K562 (cell line): Measurements from ENCODE around the gene PPP1R12C. TPM values are rescaled to one million over a fixed set of nuclear protein-coding genes. Genes with fewer than 3 reads are reported as not detected.

ENCODE experiments used
- ATAC-seq: fragments of 200-7000 bp; cut with Tn5 transposase; 3 replicates; pipeline ENCODE4 v1.9.1; 2020; ENCODE audit warnings: moderate library complexity
- BruUV-seq: library from RNA; stranded (reverse); fragments of 400-500 nt; replicated peaks from 2 replicates; lab custom pipeline; 2021; lab: Mats Ljungman, UMichigan
- CTCF ChIA-PET: fragments of 300-600 bp; formaldehyde crosslinking; extraction: SDS; loops from one replicate; lab custom pipeline; 2021; ENCODE audit warnings: low intra/inter-chr PET ratio; lab: Yijun Ruan, JAX
- POLR2A ChIA-PET: fragments of 300-600, 350-650 bp; sonication (Branson Sonifier 250); formaldehyde crosslinking; extraction: SDS; loops from one replicate; lab custom pipeline; 2021; ENCODE audit warnings: antibody characterized with exemption, inconsistent platforms; lab: Yijun Ruan, JAX
- DNase-seq, 4 experiments: peaks; one replicate each; pipeline versions ENCODE4 v3.0.0 to v3.0.0-alpha.2; 2011 to 2018; ENCODE audit warnings: low spot score in 3 of 4, mixed read lengths in 3 of 4; ENCODE audit errors: extremely low read depth in 1 of 4
- FAIRE-seq: peaks from 2 replicates; lab custom pipeline; 2011; peaks lifted over from hg19 to GRCh38; lab: Jason Lieb, UNC
- H2AFZ ChIP-seq: 2 replicates; pipeline ENCODE4 v1.6.0; 2011; ENCODE audit warnings: low read depth, low read length, control low read depth, inconsistent platforms
- H3K27ac ChIP-seq: fragments of 200-600 bp; 3 replicates; pipeline ENCODE4 v1.8.0; 2011; ENCODE audit warnings: low read depth, mild to moderate bottlenecking, control low read depth, inconsistent platforms, low read length, moderate library complexity, mixed read lengths; ENCODE audit errors: extremely low read depth
- H3K27me3 ChIP-seq, 2 experiments: fragments of 300-600 bp in 1 of 2; 2 replicates in 1 of 2; 3 replicates in 1 of 2; pipeline versions ENCODE4 v1.6.0 to v1.8.0; 2011; ENCODE audit warnings: inconsistent platforms in 2 of 2, low read length in 2 of 2, mild to moderate bottlenecking in 1 of 2, mixed read lengths in 1 of 2, moderate library complexity in 1 of 2; ENCODE audit not compliant: control insufficient read depth in 2 of 2, insufficient read depth in 2 of 2
- H3K36me3 ChIP-seq: fragments of 300-600 bp; 3 replicates; pipeline ENCODE4 v1.8.0; 2011; ENCODE audit warnings: mild to moderate bottlenecking, low read length, inconsistent platforms; ENCODE audit not compliant: control insufficient read depth, insufficient read depth
- H3K4me1 ChIP-seq, 2 experiments: fragments of 200-600 bp in 1 of 2; replicated peaks in 1 of 2; 2 replicates in 1 of 2; 3 replicates in 1 of 2; pipeline versions ENCODE4 v1.5.1 to v1.8.0; 2011; ENCODE audit warnings: inconsistent platforms in 2 of 2, low read length in 2 of 2, mild to moderate bottlenecking in 1 of 2, mixed read lengths in 1 of 2, moderate library complexity in 1 of 2; ENCODE audit not compliant: control insufficient read depth in 2 of 2, insufficient read depth in 2 of 2
- H3K4me2 ChIP-seq: 2 replicates; pipeline ENCODE4 v1.6.1; 2011; ENCODE audit warnings: low read length, control low read depth, inconsistent platforms, mixed read lengths; ENCODE audit not compliant: insufficient read depth
- H3K4me3 ChIP-seq: fragments of 200-600 bp; sonication (generic), shearing (Covaris generic); 2 replicates; pipeline ENCODE4 v1.5.1; 2016; ENCODE audit warnings: control low read depth, inconsistent platforms
- H3K79me2 ChIP-seq: fragments of 200-600 bp; 3 replicates; pipeline ENCODE4 v1.8.0; 2011; ENCODE audit warnings: low read length, inconsistent platforms; ENCODE audit not compliant: control insufficient read depth, insufficient read depth
- H3K9ac ChIP-seq, 2 experiments: 2 replicates each; pipeline versions ENCODE4 v1.6.0 to v1.6.1; 2011; ENCODE audit warnings: low read depth in 2 of 2, low read length in 2 of 2, control low read depth in 1 of 2, inconsistent platforms in 1 of 2, mild to moderate bottlenecking in 1 of 2, mixed read lengths in 1 of 2; ENCODE audit not compliant: insufficient read depth in 1 of 2
- H3K9me1 ChIP-seq: one replicate; pipeline ENCODE4 v1.6.0; 2011; ENCODE audit warnings: inconsistent platforms, mild to moderate bottlenecking, low read length, moderate library complexity; ENCODE audit not compliant: control insufficient read depth, insufficient read depth
- H3K9me3 ChIP-seq: replicated peaks from 2 replicates; pipeline ENCODE4 v1.5.1; 2011; ENCODE audit warnings: low read depth, low read length, inconsistent platforms; ENCODE audit not compliant: control insufficient read depth, insufficient read depth
- H4K20me1 ChIP-seq: replicated peaks from 2 replicates; pipeline ENCODE4 v1.6.1; 2011; ENCODE audit warnings: low read length, inconsistent platforms, mixed read lengths; ENCODE audit not compliant: control insufficient read depth, insufficient read depth
- CEBPG ChIP-seq, 3 experiments: fragments of 200-800 bp in 1 of 3; sonication (Bioruptor generic) in 1 of 3; sonication (generic) in 1 of 3; formaldehyde crosslinking in 1 of 3; IDR thresholded peaks in 2 of 3; conservative IDR thresholded peaks in 1 of 3; 2 replicates each; pipeline versions ENCODE4 v1.6.1 to v1.8.0; 2016 to 2022; ENCODE audit warnings: missing compliant biosample characterization in 2 of 3, missing genetic modification characterization in 2 of 3, mild to moderate bottlenecking in 1 of 3, missing genetic modification reagents in 1 of 3
- FOXJ3 ChIP-seq: sonication (generic); formaldehyde crosslinking; IDR thresholded peaks from 2 replicates; pipeline ENCODE4 v1.4.0; 2020; ENCODE audit warnings: mild to moderate bottlenecking, missing genetic modification reagents
- MTF1 ChIP-seq: fragments of 250-450 bp; sonication (Bioruptor Pico); IDR thresholded peaks from 2 replicates; pipeline ENCODE4 v1.9.0; 2021; ENCODE audit warnings: moderate library complexity, mild to moderate bottlenecking, inconsistent platforms, borderline replicate concordance
- POLR2G ChIP-seq: fragments of 200-400 bp; formaldehyde crosslinking; IDR thresholded peaks from 2 replicates; pipeline ENCODE4 v1.6.1; 2017; ENCODE audit warnings: low read depth, mild to moderate bottlenecking, antibody characterized with exemption, low read length, moderate library complexity
- WGBS: fragments of 100-300 bp; shearing (Covaris generic); methylation state at CpG from one replicate; pipeline ENCODE4 v1.1.6; 2016; ENCODE audit warnings: low coverage, mixed read lengths; ENCODE audit not compliant: insufficient coverage; ENCODE audit errors: missing lambda C conversion rate; 5-methylcytosine and 5-hydroxymethylcytosine counted together
- in situ Hi-C: fragments of 300-500 bp; cut with MboI; formaldehyde crosslinking; loops from 4 replicates; pipeline ENCODE4 v1.15.0; 2018; ENCODE audit warnings: inconsistent platforms, mixed read lengths
- intact Hi-C: fragments of 100-400 bp; cut with micrococcal nuclease; formaldehyde crosslinking; loops from 2 replicates; pipeline ENCODE4 v1.14.2; 2022
- polyA plus RNA-seq, 8 experiments: library from polyadenylated mRNA; depleted of rRNA in 4 of 8; stranded (reverse) in 5 of 8; unstranded in 3 of 8; fragments of >200 nt; fragmentation: Nextera tagmentation in 2 of 8; fragmentation: Illumina TruSeq in 1 of 8; extraction: Ambion mirVana in 2 of 8; extraction: Trizol in 1 of 8; gene quantifications; 2 replicates each; pipeline versions ENCODE4 v1.2.1 to v1.2.3, GENCODE V29; 2011 to 2014; ENCODE audit warnings: inconsistent platforms in 1 of 8, missing spikeins in 1 of 8
- total RNA-seq, 7 experiments: library from RNA; depleted of rRNA in 6 of 7; stranded (reverse); fragments of >200 nt in 6 of 7; fragmentation: Illumina TruSeq in 2 of 7; extraction: Trizol in 2 of 7; gene quantifications; 2 replicates each; pipeline versions ENCODE4 v1.2.1 to v1.2.3, GENCODE V29; 2011 to 2021; ENCODE audit warnings: low replicate concordance in 1 of 7

Gene PPP1R12C
- total and polyA plus RNA-seq, 9 of the 15 experiments (the other 6 are each of a cell fraction or from before 2014, with no cell fraction given), result 1.8 to 136 (median 33.7) TPM

DNA sequence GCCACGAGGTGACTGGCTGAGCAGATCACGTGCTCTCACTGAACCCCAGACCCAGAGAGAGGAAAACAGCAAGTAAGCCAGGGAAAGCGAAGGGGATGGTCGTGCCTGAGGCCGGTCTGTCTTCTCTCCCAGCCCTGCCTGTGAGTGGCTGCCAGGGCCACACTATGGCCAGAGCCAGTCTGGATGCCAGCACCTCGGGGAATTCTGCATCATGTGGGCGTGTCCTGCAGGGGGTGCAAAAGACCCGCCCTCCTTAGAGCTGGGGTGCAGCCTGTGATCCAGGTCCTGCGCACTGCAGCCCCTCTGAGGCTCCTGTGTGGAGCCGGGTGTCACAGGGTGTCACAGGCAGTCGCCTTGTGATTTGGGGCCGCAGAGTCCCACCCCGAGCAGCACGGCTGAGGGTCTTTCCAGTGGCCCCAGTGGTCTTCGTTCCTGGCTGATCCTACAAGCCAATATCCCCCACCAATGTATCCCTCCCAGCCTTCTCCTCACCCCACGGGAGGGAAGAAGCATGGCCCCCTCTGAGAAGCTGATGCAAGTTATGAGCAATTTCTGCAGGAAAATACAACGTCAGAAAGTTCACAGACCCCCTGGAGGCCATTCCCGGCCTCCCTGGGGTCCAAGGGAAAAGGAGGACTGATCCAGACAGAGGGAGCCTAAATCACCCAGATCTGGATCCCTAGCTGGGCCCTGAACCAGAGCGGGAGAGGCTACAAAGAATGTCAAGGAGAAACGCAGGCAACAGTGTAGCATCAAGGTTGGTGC, 7.7 kb downstream of the PPP1R12C start:
- Histone ChIP-seq H4K20me1 (peaks cover 17% of the 10 kb centered on the region; the same call in 1 of the 2 replicates), H3K9me3 (no peaks in the 10 kb centered on the region), H3K27me3 (no peaks in the 10 kb centered on the region), H3K4me3 (no peak overlapping the region), H3K4me1 (peaks cover 19 to 44% of the 10 kb centered on the region in 2 experiments; a peak in 4 of 5 replicates), H3K4me2 (no peak overlapping the region), H3K27ac (no peak overlapping the region), H3K9ac (peak overlapping the region in 1 of 2 experiments; percentile 54; a peak in 2 of 4 replicates), H3K9me1 (peaks cover 4% of the 10 kb centered on the region), H3K79me2 (peaks cover 53% of the 10 kb centered on the region), H2AFZ (no peak overlapping the region), H3K36me3 (peaks cover 70% of the 10 kb centered on the region; the same call in 2 of the 3 replicates)
- FAIRE-seq, result no peak
- ATAC-seq, result no peak
- CTCF ChIA-PET, result no interaction called here
- POLR2A ChIA-PET, result interaction anchor here (0.6 kb wide), 2 partner anchors 11 to 229 kb away, joined by 3 read pairs; no protein-coding TSS in a partner anchor
- in situ Hi-C loops (no loop called here), intact Hi-C loops (no loop called here)
- TF ChIP-seq FOXJ3 (CRISPR knock-in tag) (no peak), MTF1 (CRISPR knock-in tag) (no peak), POLR2G (peak; percentile 43; the same call in 1 of the 2 replicates), CEBPG (CRISPR knock-in tag; IDR thresholded peaks at IDR 0.05) (0 out of 2 replicates have a peak, but pooled peaks have one; percentile 32), CEBPG (tag; conservative IDR thresholded peaks at IDR 0.05 in 1 of 2, IDR thresholded peaks at IDR 0.05 in 1 of 2) (no peak)
- peak in 1 of 4 experiments; percentile 12 for DNase-seq
- BruUV-seq, result no TSS peak
- WGBS, result 85% methylated on average over 16 of the region's 20 CpGs
